Measurements from ENCODE around the gene ZNF148.

ZNF148 gene

GRCh38 chr3:125325746-125326145, 49.4 kb downstream of the ZNF148 start:
- DNase-seq, result no peak

GRCh38 chr3:125324341-125324740, 50.8 kb downstream of the ZNF148 start:
- DNase-seq, result no peak

- DNase-seq, result no peak
These were observed 52.2 kb downstream of the ZNF148 start for GRCh38 chr3:125322917-125323316.

GRCh38 chr3:125322166-125322565, 53.0 kb downstream of the ZNF148 start:
- no peak for DNase-seq

GRCh38 chr3:125319765-125320164, 55.4 kb downstream of the ZNF148 start:
- DNase-seq, result no peak

GRCh38 chr3:125318871-125319270, 56.3 kb downstream of the ZNF148 start:
- no peak for DNase-seq

- no peak for DNase-seq
These were observed 56.8 kb downstream of the ZNF148 start for GRCh38 chr3:125318167-125318865.

GRCh38 chr3:125317761-125318160, 57.4 kb downstream of the ZNF148 start:
- DNase-seq, result no peak

GRCh38 chr3:125316949-125317348, 58.2 kb downstream of the ZNF148 start:
- no peak for DNase-seq

- DNase-seq, result no peak
These were observed 58.9 kb downstream of the ZNF148 start for GRCh38 chr3:125316246-125316645.

GRCh38 chr3:125313060-125313635, 62.0 kb downstream of the ZNF148 start:
- DNase-seq, result no peak

- DNase-seq, result no peak
These were observed 64.5 kb downstream of the ZNF148 start for GRCh38 chr3:125310623-125311081.

GRCh38 chr3:125309476-125309875, 65.6 kb downstream of the ZNF148 start:
- no peak for DNase-seq

- DNase-seq, result no peak
These were observed 68.5 kb downstream of the ZNF148 start for GRCh38 chr3:125306620-125307019.

GRCh38 chr3:125302932-125303331, 72.2 kb downstream of the ZNF148 start:
- no peak for DNase-seq

GRCh38 chr3:125300416-125300815, 74.7 kb downstream of the ZNF148 start:
- DNase-seq, result no peak

GRCh38 chr3:125294411-125294810, 80.7 kb downstream of the ZNF148 start:
- no peak for DNase-seq

- no peak for DNase-seq
These were observed 83.1 kb downstream of the ZNF148 start for GRCh38 chr3:125292015-125292414.

GRCh38 chr3:125289429-125289981, 85.6 kb downstream of the ZNF148 start:
- no peak for DNase-seq

- DNase-seq, result no peak
These were observed 87.9 kb downstream of the ZNF148 start for GRCh38 chr3:125287248-125287647.

GRCh38 chr3:125281381-125281780, 93.7 kb downstream of the ZNF148 start:
- DNase-seq, result no peak

- no peak for DNase-seq
These were observed 94.3 kb downstream of the ZNF148 start for GRCh38 chr3:125280668-125281361.

GRCh38 chr3:125278155-125278554, 97.0 kb downstream of the ZNF148 start:
- DNase-seq, result no peak

GRCh38 chr3:125271127-125271526, 104.0 kb downstream of the ZNF148 start:
- DNase-seq, result no peak

Data from NCI-H510A treated with DMSO at 0.1 percent for 48 hours (cell line).